Effector memory CD4-positive, alpha-beta T cell (primary cell): ENCODE data around the gene DNMT3B.

Experiments
- DNase-seq, 3 donors: peaks; one replicate each; pipeline ENCODE4 v3.0.0-alpha.2; 2020
- H3K27ac ChIP-seq: 2 replicates; pipeline ENCODE4 v1.7.0; 2013; ENCODE audit warnings: mild to moderate bottlenecking, low read length, moderate library complexity; ENCODE audit not compliant: insufficient read depth, poor library complexity, severe bottlenecking
- H3K27me3 ChIP-seq: replicated peaks from 2 replicates; pipeline ENCODE4 v1.7.0; 2013; ENCODE audit warnings: mild to moderate bottlenecking, low read length; ENCODE audit not compliant: insufficient read depth, control insufficient read depth, poor library complexity, severe bottlenecking
- H3K36me3 ChIP-seq: 2 replicates; pipeline ENCODE4 v1.7.0; 2013; ENCODE audit warnings: mild to moderate bottlenecking, low read length, moderate library complexity; ENCODE audit not compliant: control insufficient read depth, insufficient read depth
- H3K4me1 ChIP-seq: 2 replicates; pipeline ENCODE4 v1.7.0; 2013; ENCODE audit warnings: low read length, mild to moderate bottlenecking; ENCODE audit not compliant: control insufficient read depth, insufficient read depth, poor library complexity, severe bottlenecking
- H3K4me3 ChIP-seq: 2 replicates; pipeline ENCODE4 v1.7.0; 2013; ENCODE audit warnings: low read length, low read depth, mild to moderate bottlenecking; ENCODE audit not compliant: insufficient read depth, poor library complexity, severe bottlenecking
- H3K9me3 ChIP-seq: 2 replicates; pipeline ENCODE4 v1.7.0; 2013; ENCODE audit warnings: mild to moderate bottlenecking, low read length, moderate library complexity; ENCODE audit not compliant: control insufficient read depth

DNMT3B gene

GRCh38 chr20:32855387-32855786 is 93.2 kb downstream of the DNMT3B start:
- no peak overlapping the region for H3K27ac ChIP-seq
- no peaks in the 10 kb centered on the region for H3K27me3 ChIP-seq
- DNase-seq = no peak
- no peaks in the 10 kb centered on the region for H3K4me1 ChIP-seq
- no peak overlapping the region for H3K4me3 ChIP-seq
- H3K9me3 ChIP-seq = no peaks in the 10 kb centered on the region
- H3K36me3 ChIP-seq = peaks cover 27% of the 10 kb centered on the region

GRCh38 chr20:32858189-32858588 is 96.0 kb downstream of the DNMT3B start:
- Histone ChIP-seq H3K27ac (no peak overlapping the region), H3K9me3 (no peaks in the 10 kb centered on the region), H3K4me1 (no peaks in the 10 kb centered on the region), H3K4me3 (no peak overlapping the region), H3K36me3 (peaks cover 16% of the 10 kb centered on the region), H3K27me3 (no peaks in the 10 kb centered on the region)
- no peak for DNase-seq
